ENCODE results near the gene MRPS27.

DNA sequence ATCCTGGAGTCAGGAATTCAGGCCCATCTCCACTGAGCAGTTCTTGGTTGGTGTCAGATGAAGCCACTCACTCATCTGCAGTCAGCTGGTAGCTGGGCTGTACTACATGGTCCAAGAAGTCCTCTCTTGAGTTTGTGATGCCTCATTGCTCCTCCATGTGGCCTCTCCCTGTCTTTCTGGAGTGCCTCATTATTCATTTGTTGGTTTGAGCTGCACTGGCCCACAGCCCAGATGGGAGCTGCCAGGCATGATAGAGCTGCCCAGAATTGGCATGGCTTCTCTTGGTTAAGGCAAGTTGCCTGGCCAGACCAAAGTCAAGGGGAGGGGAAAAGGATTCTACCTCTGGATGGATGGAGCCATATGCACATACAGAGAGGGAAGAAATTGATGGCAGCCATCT is 8.1 kb upstream of the MRPS27 start:
- TF ChIP-seq TAF1 (IDR thresholded peaks at IDR 0.05; ENCODE audit: low read depth, low read length) (no peak), PAX5 (IDR thresholded peaks at IDR 0.05; ENCODE audit: insufficient read depth, low read length, severe bottlenecking) (no peak), POLR2A (IDR thresholded peaks at IDR 0.05; ENCODE audit: low read depth, low read length) (no peak)

Measured in GM12891 (cell line).